Gastrocnemius medialis (tissue), 4 donors: ENCODE data around the gene PRDX3. TPM values are rescaled to one million over a fixed set of nuclear protein-coding genes. Genes with fewer than 3 reads are reported as not detected.

Source experiments
- ATAC-seq, 2 donors: fragments of 150-250 bp; one replicate each; pipeline ENCODE4 v1.9.1; 2016
- DNase-seq, 2 donors: peaks; one replicate each; pipeline ENCODE4 v3.0.0-alpha.2; 2019
- H3K27ac ChIP-seq, 4 donors: fragments of 200-600 bp; sonication (generic); 1 replicate in 1 of 4; 2 replicates in 3 of 4; pipeline ENCODE4 v1.5.1; 2016 to 2018; ENCODE audit warnings: mild to moderate bottlenecking in 2 of 4, moderate library complexity in 1 of 4
- H3K27me3 ChIP-seq, 3 donors: fragments of 200-600 bp; sonication (generic) in 2 of 3; 1 replicate in 1 of 3; 2 replicates in 2 of 3; pipeline versions ENCODE4 v1.5.1 to v1.6.0; 2016 to 2019; ENCODE audit warnings: mild to moderate bottlenecking in 1 of 3, moderate library complexity in 1 of 3
- H3K36me3 ChIP-seq, 2 donors: fragments of 200-600 bp; sonication (generic) in 1 of 2; one replicate each; pipeline ENCODE4 v1.5.1; 2017 to 2018
- H3K4me1 ChIP-seq, 2 donors: fragments of 200-600 bp; sonication (generic) in 1 of 2; one replicate each; pipeline ENCODE4 v1.5.1; 2016 to 2017; ENCODE audit warnings: mild to moderate bottlenecking in 2 of 2
- H3K4me3 ChIP-seq, 4 donors: fragments of 200-600 bp; sonication (generic) in 3 of 4; 1 replicate in 1 of 4; 2 replicates in 3 of 4; pipeline ENCODE4 v1.5.1; 2016 to 2019; ENCODE audit warnings: mild to moderate bottlenecking in 2 of 4
- H3K9me3 ChIP-seq, 3 donors: fragments of 200-600 bp; sonication (generic) in 2 of 3; 1 replicate in 1 of 3; 2 replicates in 2 of 3; pipeline ENCODE4 v1.5.1; 2016 to 2019
- POLR2A ChIP-seq, 2 donors: fragments of 450-650 bp; IDR thresholded peaks; one replicate each; pipeline ENCODE4 v1.6.1; 2017; ENCODE audit warnings: antibody characterized with exemption in 2 of 2, mild to moderate bottlenecking in 2 of 2, moderate library complexity in 2 of 2
- in situ Hi-C, 4 donors: fragments of 200-750 bp; cut with MboI; loops; one replicate each; pipeline versions ENCODE4 v1.15.0 to v1.8.0; 2017; ENCODE audit warnings: low sequenced_read_pairs in 4 of 4
- intact Hi-C: fragments of 100-400 bp; cut with DNase I; formaldehyde crosslinking; loops from one replicate; pipeline ENCODE4 v1.15.1; 2023; ENCODE audit warnings: low total_unique reads
- total RNA-seq, 4 donors: library from RNA; depleted of rRNA; stranded (reverse); fragments of >200 nt; gene quantifications; one replicate each; pipeline versions ENCODE4 v1.1.0 to v1.2.3, GENCODE V29; 2016
- TF ChIP-seq, protein P1 (sequence below), 5 experiments: fragments of 450-650 bp in 3 of 5; fragments of 200-600 bp in 2 of 5; sonication (generic) in 2 of 5; IDR thresholded peaks in 4 of 5; conservative IDR thresholded peaks in 1 of 5; 1 replicate in 4 of 5; 2 replicates in 1 of 5; pipeline ENCODE4 v1.5.1; 2016 to 2019; ENCODE audit warnings: antibody characterized with exemption in 5 of 5, mild to moderate bottlenecking in 3 of 5, moderate library complexity in 3 of 5

PRDX3 gene
- total RNA-seq, 4 donors from 2014 or later = 227 to 342 (median 250) TPM

DNA sequence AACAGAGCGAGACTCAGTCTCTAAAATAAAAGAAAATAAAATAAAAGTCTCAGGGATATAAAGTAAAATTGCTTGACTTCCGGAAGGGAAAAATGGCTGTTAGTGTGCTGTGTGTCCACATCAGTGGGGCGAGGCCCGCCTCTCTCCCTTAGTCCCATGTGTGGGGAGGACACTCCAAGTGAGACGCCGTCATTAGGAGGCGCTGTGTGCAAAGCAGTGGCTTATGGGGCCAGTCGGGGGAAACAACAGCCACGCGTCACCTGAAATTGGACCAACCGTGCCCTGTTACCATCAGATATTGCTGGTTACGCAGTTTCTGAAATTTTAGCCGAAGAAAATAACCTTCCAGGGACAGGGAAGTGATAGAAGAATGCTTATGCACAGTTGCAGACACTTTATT lies 28.9 kb downstream of the PRDX3 start:
- intact Hi-C loops (no loop called here), in situ Hi-C loops (loop anchor here in 1 of 4 donors (25.0 kb wide), 1 partner anchor 713 kb away; the partner anchor contains the start of gene MCMBP)
- no peak overlapping the region for H3K27ac ChIP-seq
- no peaks in the 10 kb centered on the region for H3K27me3 ChIP-seq
- peak in 1 of 2 donors; percentile 1 for DNase-seq
- peaks cover 5 to 76% of the 10 kb centered on the region in 2 donors for H3K36me3 ChIP-seq
- H3K9me3 ChIP-seq = no peaks in the 10 kb centered on the region
- no peak overlapping the region for H3K4me3 ChIP-seq
- ATAC-seq = no peak
- TF ChIP-seq, protein P1, sequence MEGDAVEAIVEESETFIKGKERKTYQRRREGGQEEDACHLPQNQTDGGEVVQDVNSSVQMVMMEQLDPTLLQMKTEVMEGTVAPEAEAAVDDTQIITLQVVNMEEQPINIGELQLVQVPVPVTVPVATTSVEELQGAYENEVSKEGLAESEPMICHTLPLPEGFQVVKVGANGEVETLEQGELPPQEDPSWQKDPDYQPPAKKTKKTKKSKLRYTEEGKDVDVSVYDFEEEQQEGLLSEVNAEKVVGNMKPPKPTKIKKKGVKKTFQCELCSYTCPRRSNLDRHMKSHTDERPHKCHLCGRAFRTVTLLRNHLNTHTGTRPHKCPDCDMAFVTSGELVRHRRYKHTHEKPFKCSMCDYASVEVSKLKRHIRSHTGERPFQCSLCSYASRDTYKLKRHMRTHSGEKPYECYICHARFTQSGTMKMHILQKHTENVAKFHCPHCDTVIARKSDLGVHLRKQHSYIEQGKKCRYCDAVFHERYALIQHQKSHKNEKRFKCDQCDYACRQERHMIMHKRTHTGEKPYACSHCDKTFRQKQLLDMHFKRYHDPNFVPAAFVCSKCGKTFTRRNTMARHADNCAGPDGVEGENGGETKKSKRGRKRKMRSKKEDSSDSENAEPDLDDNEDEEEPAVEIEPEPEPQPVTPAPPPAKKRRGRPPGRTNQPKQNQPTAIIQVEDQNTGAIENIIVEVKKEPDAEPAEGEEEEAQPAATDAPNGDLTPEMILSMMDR (IDR thresholded peaks at IDR 0.05 in 4 of 5, conservative IDR thresholded peaks at IDR 0.05 in 1 of 5) = no peak
- no peak for TF ChIP-seq POLR2A (IDR thresholded peaks at IDR 0.05)
- peaks cover 0 to 8% of the 10 kb centered on the region in 2 donors for H3K4me1 ChIP-seq

DNA sequence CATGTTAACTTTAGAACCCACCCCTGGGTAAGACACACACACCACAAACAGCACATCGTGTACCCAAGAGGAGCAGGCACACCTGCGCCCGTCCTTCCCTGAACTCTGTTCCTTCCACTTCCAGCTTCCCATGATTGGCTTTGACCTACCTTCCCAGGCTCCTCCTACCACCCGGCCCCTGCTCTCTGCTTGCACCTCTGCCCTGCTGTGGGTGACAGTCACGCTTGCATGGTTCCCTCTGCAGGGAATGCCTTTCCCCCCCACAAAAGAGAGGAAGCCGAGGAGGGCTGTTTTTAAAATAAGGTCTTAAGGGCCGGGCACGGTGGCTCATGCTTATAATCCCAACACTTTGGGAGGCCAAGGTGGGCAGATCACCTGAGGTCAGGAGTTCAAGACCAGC lies 29.5 kb downstream of the PRDX3 start:
- Histone ChIP-seq H3K27ac (no peak overlapping the region), H3K36me3 (peaks cover 2 to 71% of the 10 kb centered on the region in 2 donors), H3K4me1 (peaks cover 0 to 8% of the 10 kb centered on the region in 2 donors), H3K4me3 (no peak overlapping the region), H3K9me3 (no peaks in the 10 kb centered on the region), H3K27me3 (no peaks in the 10 kb centered on the region)
- ATAC-seq (no peak), DNase-seq (peak in 1 of 2 donors; percentile 6)
- intact Hi-C loops (no loop called here), in situ Hi-C loops (no loop called here)
- TF ChIP-seq, protein P1 (IDR thresholded peaks at IDR 0.05 in 4 of 5, conservative IDR thresholded peaks at IDR 0.05 in 1 of 5) = no peak
- no peak for TF ChIP-seq POLR2A (IDR thresholded peaks at IDR 0.05)

DNA sequence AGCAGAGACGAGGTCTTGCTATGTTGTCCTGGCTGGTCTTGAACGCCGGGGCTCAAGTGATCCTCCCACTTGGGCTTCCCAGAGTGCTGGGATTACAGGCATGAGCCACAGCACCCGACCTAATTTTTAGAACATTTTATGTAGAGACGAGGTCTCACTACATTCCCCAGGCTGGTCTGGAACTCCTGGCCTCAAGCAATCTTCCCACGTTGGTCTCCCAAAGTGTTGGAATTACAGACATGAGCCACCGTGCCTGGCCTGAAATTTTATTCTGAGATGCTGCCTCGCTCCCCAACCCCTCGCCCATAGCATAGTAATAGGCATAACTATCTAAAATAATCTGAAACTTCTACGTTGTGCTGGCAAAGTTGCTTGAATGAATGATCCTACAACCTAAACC lies 35.0 kb downstream of the PRDX3 start:
- ATAC-seq = no peak
- in situ Hi-C loops = no loop called here
- Histone ChIP-seq H3K27me3 (no peaks in the 10 kb centered on the region), H3K4me1 (no peaks in the 10 kb centered on the region), H3K27ac (no peak overlapping the region), H3K36me3 (peaks cover 0 to 35% of the 10 kb centered on the region in 2 donors), H3K9me3 (no peaks in the 10 kb centered on the region), H3K4me3 (no peak overlapping the region)
- DNase-seq = no peak
- TF ChIP-seq, protein P1 (IDR thresholded peaks at IDR 0.05 in 4 of 5, conservative IDR thresholded peaks at IDR 0.05 in 1 of 5) = no peak
- TF ChIP-seq POLR2A (IDR thresholded peaks at IDR 0.05) = no peak
- intact Hi-C loops = no loop called here

DNA sequence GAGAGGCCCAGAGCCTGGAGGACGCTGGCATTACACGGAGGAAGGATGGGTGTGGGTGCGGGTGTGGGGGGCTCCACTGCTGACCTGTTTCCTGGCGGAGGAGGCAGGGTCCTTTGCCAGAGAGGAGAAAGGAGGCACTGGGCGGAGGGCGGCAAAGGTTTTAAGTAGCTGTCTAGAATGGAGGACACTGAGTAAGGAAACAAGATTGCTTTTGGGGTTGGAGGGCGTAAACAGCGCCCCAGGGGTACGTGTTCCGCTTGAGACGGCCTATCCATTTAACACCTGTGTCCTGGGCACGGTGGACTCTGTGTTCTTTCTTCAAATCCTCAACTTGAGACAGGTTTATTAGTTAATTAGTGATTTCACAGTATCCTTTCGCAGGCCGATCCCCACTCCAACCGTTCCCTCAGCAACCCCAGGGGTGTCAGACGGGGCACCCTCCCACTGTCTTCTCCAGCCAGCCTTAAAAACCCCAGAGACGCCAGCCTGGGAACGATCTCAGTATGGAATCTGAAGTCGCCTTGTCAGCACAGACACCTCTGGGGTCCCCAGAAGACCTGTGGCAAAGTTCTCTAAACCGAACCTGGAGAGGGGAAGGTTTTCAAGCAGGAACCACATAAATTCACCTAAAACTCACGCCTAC lies 37.9 kb downstream of the PRDX3 start:
- no peak overlapping the region for H3K4me3 ChIP-seq
- intact Hi-C loops = no loop called here

More for the DNA sequence above, 37.9 kb downstream of the PRDX3 start:
- in situ Hi-C loops = no loop called here
- TF ChIP-seq, protein P1 (IDR thresholded peaks at IDR 0.05 in 4 of 5, conservative IDR thresholded peaks at IDR 0.05 in 1 of 5) = no peak
- TF ChIP-seq POLR2A (IDR thresholded peaks at IDR 0.05) = no peak
- no peaks in the 10 kb centered on the region for H3K4me1 ChIP-seq
- H3K27me3 ChIP-seq = no peaks in the 10 kb centered on the region
- DNase-seq (no peak), ATAC-seq (no peak)
- H3K36me3 ChIP-seq = peaks cover 0 to 17% of the 10 kb centered on the region in 2 donors
- H3K9me3 ChIP-seq = no peaks in the 10 kb centered on the region
- H3K27ac ChIP-seq = no peak overlapping the region
